Measurements from ENCODE around the gene DLG2. TPM values are rescaled to one million over a fixed set of nuclear protein-coding genes. Genes with fewer than 3 reads are reported as not detected.

Gene DLG2
- total RNA-seq, 1 experiment from 2014 or later = 17.5 TPM

- Mint-ChIP-seq H3K4me1 (peaks cover 11% of the 10 kb centered on the region), H3K27me3 (ENCODE audit: low read depth) (no peaks in the 10 kb centered on the region), H3K36me3 (no peaks in the 10 kb centered on the region), H3K9me3 (no peaks in the 10 kb centered on the region), H3K4me3 (no peak overlapping the region), H3K27ac (no peak overlapping the region)
- no peak for TF ChIP-seq ATF2 (CRISPR knock-in tag; IDR thresholded peaks at IDR 0.05; ENCODE audit: borderline replicate concordance, low read depth)
- POLR2A ChIA-PET = no interaction called here
- CTCF ChIA-PET = no interaction called here
- no peak for ATAC-seq
- no peak for DNase-seq (ENCODE audit: low spot score)
These were observed 2151.4 kb downstream of the DLG2 start for GRCh38 chr11:83475760-83476159.

GRCh38 chr11:83473743-83474142, 2153.4 kb downstream of the DLG2 start:
- no peak for ATAC-seq
- Mint-ChIP-seq H3K4me1 (peaks cover 2% of the 10 kb centered on the region; the same call in 1 of the 2 replicates), H3K27ac (no peak overlapping the region), H3K4me3 (no peak overlapping the region), H3K27me3 (ENCODE audit: low read depth) (no peaks in the 10 kb centered on the region), H3K36me3 (no peaks in the 10 kb centered on the region), H3K9me3 (no peaks in the 10 kb centered on the region)
- ChIA-PET POLR2A (no interaction called here), CTCF (no interaction called here)
- TF ChIP-seq ZNF263 (CRISPR knock-in tag; IDR thresholded peaks at IDR 0.05; ENCODE audit: low read depth) = no peak
- TF ChIP-seq MAX (CRISPR knock-in tag; IDR thresholded peaks at IDR 0.05) = no peak
- TF ChIP-seq GRHL2 (CRISPR knock-in tag; IDR thresholded peaks at IDR 0.05; ENCODE audit: insufficient replicate concordance, severe bottlenecking) = no peak
- no peak for TF ChIP-seq RORB (CRISPR knock-in tag; IDR thresholded peaks at IDR 0.05)
- no peak for TF ChIP-seq HMGA2 (CRISPR knock-in tag; IDR thresholded peaks at IDR 0.05)
- TF ChIP-seq ZNF232 (CRISPR knock-in tag; IDR thresholded peaks at IDR 0.05) = no peak
- TF ChIP-seq ZNF121 (CRISPR knock-in tag; IDR thresholded peaks at IDR 0.05) = no peak
- no peak for TF ChIP-seq MXD4 (CRISPR knock-in tag; IDR thresholded peaks at IDR 0.05; ENCODE audit: borderline replicate concordance)
- TF ChIP-seq IRF1 (CRISPR knock-in tag; IDR thresholded peaks at IDR 0.05) = no peak
- TF ChIP-seq ZNF317 (CRISPR knock-in tag; IDR thresholded peaks at IDR 0.05; ENCODE audit: borderline replicate concordance, low read depth) = no peak
- TF ChIP-seq SP1 (CRISPR knock-in tag; conservative IDR thresholded peaks at IDR 0.05) = no peak
- TF ChIP-seq NFE2L1 (CRISPR knock-in tag; IDR thresholded peaks at IDR 0.05) = no peak
- TF ChIP-seq TP53 (CRISPR knock-in tag; IDR thresholded peaks at IDR 0.05) = no peak
- TF ChIP-seq ZNF512 (CRISPR knock-in tag; IDR thresholded peaks at IDR 0.05; ENCODE audit: borderline replicate concordance) = no peak
- TF ChIP-seq STAT6 (CRISPR knock-in tag; conservative IDR thresholded peaks at IDR 0.05; ENCODE audit: low read depth) = no peak
- TF ChIP-seq ZNF396 (CRISPR knock-in tag; IDR thresholded peaks at IDR 0.05; ENCODE audit: borderline replicate concordance) = no peak
- TF ChIP-seq NR2C2 (CRISPR knock-in tag; IDR thresholded peaks at IDR 0.05) = no peak
- no peak for DNase-seq (ENCODE audit: low spot score)

All from WTC11 (cell line).